WTC11 (cell line): Measurements from ENCODE around the gene PDLIM4.

Experiments used
- CTCF ChIP-seq: fragments of 200-600 bp; IDR thresholded peaks from 2 replicates; pipeline ENCODE4 v1.8.0; 2022; ENCODE audit warnings: antibody characterized with exemption
- ETV6 ChIP-seq: sonication (generic); formaldehyde crosslinking; IDR thresholded peaks from 2 replicates; pipeline ENCODE4 v1.8.1; 2022; ENCODE audit warnings: mild to moderate bottlenecking, missing genetic modification reagents
- FOXJ3 ChIP-seq: sonication (generic); formaldehyde crosslinking; IDR thresholded peaks from 2 replicates; pipeline ENCODE4 v1.9.0; 2021; ENCODE audit warnings: missing genetic modification reagents, mild to moderate bottlenecking, borderline replicate concordance
- FOXP4 ChIP-seq: sonication (generic); formaldehyde crosslinking; IDR thresholded peaks from 2 replicates; pipeline ENCODE4 v1.8.0; 2022; ENCODE audit warnings: mild to moderate bottlenecking, missing genetic modification reagents
- GABPB1 ChIP-seq: sonication (generic); formaldehyde crosslinking; IDR thresholded peaks from 2 replicates; pipeline ENCODE4 v1.8.1; 2023; ENCODE audit warnings: mild to moderate bottlenecking, missing genetic modification reagents
- HMGXB4 ChIP-seq: sonication (generic); formaldehyde crosslinking; IDR thresholded peaks from 2 replicates; pipeline ENCODE4 v1.8.1; 2023; ENCODE audit warnings: mild to moderate bottlenecking, moderate library complexity, missing genetic modification reagents
- IRF1 ChIP-seq: sonication (generic); formaldehyde crosslinking; IDR thresholded peaks from 2 replicates; pipeline ENCODE4 v1.8.0; 2023; ENCODE audit warnings: missing genetic modification reagents
- MYBL2 ChIP-seq: sonication (generic); formaldehyde crosslinking; IDR thresholded peaks from 2 replicates; pipeline ENCODE4 v1.8.1; 2023; ENCODE audit warnings: mild to moderate bottlenecking, moderate library complexity, missing genetic modification reagents
- NFYB ChIP-seq: sonication (generic); formaldehyde crosslinking; conservative IDR thresholded peaks from 2 replicates; pipeline ENCODE4 v1.8.0; 2022; ENCODE audit warnings: low read depth, missing genetic modification reagents
- SMAD3 ChIP-seq: sonication (generic); formaldehyde crosslinking; IDR thresholded peaks from 2 replicates; pipeline ENCODE4 v1.8.0; 2022; ENCODE audit warnings: missing genetic modification reagents, mild to moderate bottlenecking, borderline replicate concordance
- USF2 ChIP-seq: sonication (generic); formaldehyde crosslinking; IDR thresholded peaks from 2 replicates; pipeline ENCODE4 v1.8.1; 2023; ENCODE audit warnings: mild to moderate bottlenecking, missing genetic modification reagents, moderate library complexity
- ZBTB21 ChIP-seq: sonication (generic); formaldehyde crosslinking; IDR thresholded peaks from 2 replicates; pipeline ENCODE4 v1.8.1; 2023; ENCODE audit warnings: mild to moderate bottlenecking, missing genetic modification reagents, borderline replicate concordance
- ZNF263 ChIP-seq: sonication (generic); formaldehyde crosslinking; IDR thresholded peaks from 2 replicates; pipeline ENCODE4 v1.8.1; 2022; ENCODE audit warnings: low read depth, mild to moderate bottlenecking, moderate library complexity, missing genetic modification reagents

GRCh38 chr5:132289097-132289496, 31.6 kb downstream of the PDLIM4 start:
- TF ChIP-seq CTCF: no peak
- no peak for TF ChIP-seq ETV6 (CRISPR knock-in tag)
- no peak for TF ChIP-seq IRF1 (CRISPR knock-in tag)
- no peak for TF ChIP-seq MYBL2 (CRISPR knock-in tag)
- no peak for TF ChIP-seq HMGXB4
- no peak for TF ChIP-seq USF2 (CRISPR knock-in tag)
- TF ChIP-seq ZNF263 (CRISPR knock-in tag): no peak
- TF ChIP-seq ZBTB21 (CRISPR knock-in tag): no peak
- TF ChIP-seq FOXJ3: no peak
- no peak for TF ChIP-seq FOXP4 (CRISPR knock-in tag)
- no peak for TF ChIP-seq NFYB (CRISPR knock-in tag)
- no peak for TF ChIP-seq SMAD3 (CRISPR knock-in tag)
- no peak for TF ChIP-seq GABPB1 (CRISPR knock-in tag)
